A673 (cell line): ENCODE measurements around the gene BMPR1A. TPM values are rescaled to one million over a fixed set of nuclear protein-coding genes. Genes with fewer than 3 reads are reported as not detected.

ENCODE experiments used
- BruUV-seq: library from RNA; stranded (reverse); fragments of 400-500 nt; replicated peaks from 2 replicates; lab custom pipeline; 2021; lab: Mats Ljungman, UMichigan
- CTCF ChIA-PET: fragments of 300-600 bp; sonication (Branson Sonifier 250); formaldehyde crosslinking; loops from one replicate; lab custom pipeline; 2022; ENCODE audit warnings: antibody characterized with exemption; lab: Charles Lee
- POLR2A ChIA-PET: fragments of 300-600 bp; sonication (Branson Sonifier 250); formaldehyde crosslinking; loops from one replicate; lab custom pipeline; 2022; ENCODE audit warnings: antibody characterized with exemption; ENCODE audit not compliant: low non-redundant PET; lab: Charles Lee
- DNase-seq: peaks from one replicate; pipeline ENCODE4 v3.0.0-alpha.2; 2015; ENCODE audit warnings: low spot score
- H3K27ac ChIP-seq: fragments of 200-600 bp; sonication (generic); 2 replicates; pipeline ENCODE4 v1.5.1; 2016; ENCODE audit warnings: mixed run types, low read depth, mild to moderate bottlenecking, mixed read lengths, antibody characterized with exemption, low read length; ENCODE audit not compliant: poor library complexity, severe bottlenecking
- H3K27me3 ChIP-seq: fragments of 200-600 bp; sonication (generic); replicated peaks from 2 replicates; pipeline ENCODE4 v1.6.1; 2017; ENCODE audit warnings: mixed run types, low read depth, mild to moderate bottlenecking, mixed read lengths, antibody characterized with exemption, low read length; ENCODE audit not compliant: insufficient read depth, poor library complexity
- H3K36me3 ChIP-seq: fragments of 200-600 bp; sonication (generic); 2 replicates; pipeline ENCODE4 v1.6.1; 2016; ENCODE audit warnings: mixed run types, mild to moderate bottlenecking, mixed read lengths, antibody characterized with exemption, low read length; ENCODE audit not compliant: insufficient read depth, poor library complexity, severe bottlenecking
- H3K4me1 ChIP-seq: fragments of 200-600 bp; sonication (generic); 2 replicates; pipeline ENCODE4 v1.6.1; 2017; ENCODE audit warnings: mixed run types, mild to moderate bottlenecking, mixed read lengths, antibody characterized with exemption, low read length; ENCODE audit not compliant: insufficient read depth, poor library complexity, severe bottlenecking
- H3K4me3 ChIP-seq: fragments of 200-600 bp; sonication (generic); 2 replicates; pipeline ENCODE4 v1.5.1; 2016; ENCODE audit warnings: low read depth, mixed run types, mild to moderate bottlenecking, mixed read lengths, low read length; ENCODE audit not compliant: poor library complexity, severe bottlenecking
- H3K9me3 ChIP-seq: fragments of 200-600 bp; sonication (generic); 2 replicates; pipeline ENCODE4 v1.6.1; 2016; ENCODE audit warnings: mixed run types, low read depth, mild to moderate bottlenecking, mixed read lengths, antibody characterized with exemption, low read length; ENCODE audit not compliant: poor library complexity, severe bottlenecking
- EZH2 ChIP-seq: fragments of 200-600 bp; sonication (generic); IDR thresholded peaks from 2 replicates; pipeline ENCODE4 v1.6.1; 2017; ENCODE audit warnings: borderline replicate concordance, low read depth, mild to moderate bottlenecking, mixed read lengths, antibody characterized with exemption, low read length; ENCODE audit not compliant: poor library complexity, severe bottlenecking
- intact Hi-C: fragments of 100-400 bp; cut with micrococcal nuclease; formaldehyde crosslinking; loops from one replicate; pipeline ENCODE4 v1.10.0; 2022; ENCODE audit not compliant: unreplicated experiment
- total RNA-seq: library from RNA; stranded (reverse); gene quantifications from 2 replicates; pipeline ENCODE4 v1.2.3, GENCODE V29; 2021
- TF ChIP-seq, protein P1 (sequence below): fragments of 300-800, 200-600 bp; sonication (generic); conservative IDR thresholded peaks from 2 replicates; pipeline ENCODE4 v1.5.1; 2017; ENCODE audit warnings: low read depth, mild to moderate bottlenecking, antibody characterized with exemption, low read length, moderate library complexity, mixed read lengths

The BMPR1A gene
- total RNA-seq, 1 experiment from 2014 or later = 136 TPM

DNA sequence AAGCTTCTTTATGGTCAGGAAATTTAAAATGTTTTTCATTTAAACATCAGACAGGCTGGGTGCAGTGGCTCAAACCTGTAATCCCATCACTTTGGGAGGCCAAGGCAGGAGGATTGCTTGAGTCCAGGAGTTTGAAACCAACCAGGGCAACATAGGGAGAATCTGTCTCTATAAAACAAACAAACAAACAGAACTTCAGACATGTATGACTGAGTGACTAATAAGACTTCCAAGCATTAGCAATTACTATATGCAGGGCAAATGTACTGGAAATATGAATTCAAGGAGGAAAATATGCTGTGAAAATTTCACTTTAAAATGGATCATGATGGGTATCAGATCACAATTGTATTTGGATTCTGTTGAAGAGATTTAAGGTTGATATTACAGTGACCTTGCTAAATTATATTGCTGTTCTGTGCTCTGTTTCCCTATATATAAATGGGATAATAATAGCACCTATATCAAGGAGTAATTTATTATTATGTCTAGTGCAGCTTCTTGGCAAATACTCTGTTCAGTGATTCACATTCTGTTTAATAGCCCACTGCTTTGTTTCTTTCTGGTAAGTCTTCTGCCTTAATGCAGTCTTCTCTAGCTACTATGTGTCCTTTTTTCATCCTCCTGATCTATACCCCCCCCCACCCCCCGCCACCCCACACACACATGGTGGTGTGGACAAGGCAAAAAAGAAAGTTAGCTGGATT, 36.2 kb downstream of the BMPR1A start:
- intact Hi-C loops = no loop called here
- DNase-seq = no peak
- Histone ChIP-seq H3K4me3 (no peak overlapping the region), H3K4me1 (peaks cover 47% of the 10 kb centered on the region), H3K9me3 (no peaks in the 10 kb centered on the region), H3K27ac (peak overlapping the region; percentile 54), H3K36me3 (no peaks in the 10 kb centered on the region), H3K27me3 (no peaks in the 10 kb centered on the region)
- CTCF ChIA-PET = no interaction called here
- no TSS peak for BruUV-seq
- POLR2A ChIA-PET = no interaction called here
- TF ChIP-seq, protein P1, sequence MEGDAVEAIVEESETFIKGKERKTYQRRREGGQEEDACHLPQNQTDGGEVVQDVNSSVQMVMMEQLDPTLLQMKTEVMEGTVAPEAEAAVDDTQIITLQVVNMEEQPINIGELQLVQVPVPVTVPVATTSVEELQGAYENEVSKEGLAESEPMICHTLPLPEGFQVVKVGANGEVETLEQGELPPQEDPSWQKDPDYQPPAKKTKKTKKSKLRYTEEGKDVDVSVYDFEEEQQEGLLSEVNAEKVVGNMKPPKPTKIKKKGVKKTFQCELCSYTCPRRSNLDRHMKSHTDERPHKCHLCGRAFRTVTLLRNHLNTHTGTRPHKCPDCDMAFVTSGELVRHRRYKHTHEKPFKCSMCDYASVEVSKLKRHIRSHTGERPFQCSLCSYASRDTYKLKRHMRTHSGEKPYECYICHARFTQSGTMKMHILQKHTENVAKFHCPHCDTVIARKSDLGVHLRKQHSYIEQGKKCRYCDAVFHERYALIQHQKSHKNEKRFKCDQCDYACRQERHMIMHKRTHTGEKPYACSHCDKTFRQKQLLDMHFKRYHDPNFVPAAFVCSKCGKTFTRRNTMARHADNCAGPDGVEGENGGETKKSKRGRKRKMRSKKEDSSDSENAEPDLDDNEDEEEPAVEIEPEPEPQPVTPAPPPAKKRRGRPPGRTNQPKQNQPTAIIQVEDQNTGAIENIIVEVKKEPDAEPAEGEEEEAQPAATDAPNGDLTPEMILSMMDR = no peak
- TF ChIP-seq EZH2 = no peak

- ChIA-PET CTCF (no interaction called here), POLR2A (no interaction called here)
- TF ChIP-seq EZH2 = no peak
- TF ChIP-seq, protein P1 = no peak
- no peaks in the 10 kb centered on the region for H3K36me3 ChIP-seq
- no peaks in the 10 kb centered on the region for H3K27me3 ChIP-seq
- intact Hi-C loops = no loop called here
- H3K4me1 ChIP-seq = peaks cover 58% of the 10 kb centered on the region
- H3K9me3 ChIP-seq = no peaks in the 10 kb centered on the region
- H3K4me3 ChIP-seq = no peak overlapping the region
- peak overlapping the region; percentile 52 for H3K27ac ChIP-seq
- BruUV-seq = no TSS peak
- DNase-seq = no peak
These were observed 37.3 kb downstream of the BMPR1A start for GRCh38 chr10:86793696-86794095.

- TF ChIP-seq, protein P1 = no peak
- no peak for TF ChIP-seq EZH2
- Histone ChIP-seq H3K27ac (peak overlapping the region; percentile 47), H3K4me3 (no peak overlapping the region)
These were observed 38.9 kb downstream of the BMPR1A start for GRCh38 chr10:86795353-86795752.

More at GRCh38 chr10:86795353-86795752, 38.9 kb downstream of the BMPR1A start:
- Histone ChIP-seq H3K36me3 (no peaks in the 10 kb centered on the region), H3K9me3 (no peaks in the 10 kb centered on the region), H3K27me3 (no peaks in the 10 kb centered on the region), H3K4me1 (peaks cover 74% of the 10 kb centered on the region)
- ChIA-PET POLR2A (interaction anchor here (0.7 kb wide), 1 partner anchor 87 kb away, joined by 4 read pairs; no protein-coding TSS in a partner anchor), CTCF (no interaction called here)
- BruUV-seq = no TSS peak
- peak; percentile 91 for DNase-seq
- intact Hi-C loops = loop anchor here (5.0 kb wide), 1 partner anchor 83 kb away; no protein-coding TSS in a partner anchor
